NCI-H82 (cell line): ENCODE measurements around the gene IFT74.

Source experiments
- DNase-seq: peaks from one replicate; lab custom pipeline; 2025; lab: John Stamatoyannopoulos, UW

IFT74 gene

DNA sequence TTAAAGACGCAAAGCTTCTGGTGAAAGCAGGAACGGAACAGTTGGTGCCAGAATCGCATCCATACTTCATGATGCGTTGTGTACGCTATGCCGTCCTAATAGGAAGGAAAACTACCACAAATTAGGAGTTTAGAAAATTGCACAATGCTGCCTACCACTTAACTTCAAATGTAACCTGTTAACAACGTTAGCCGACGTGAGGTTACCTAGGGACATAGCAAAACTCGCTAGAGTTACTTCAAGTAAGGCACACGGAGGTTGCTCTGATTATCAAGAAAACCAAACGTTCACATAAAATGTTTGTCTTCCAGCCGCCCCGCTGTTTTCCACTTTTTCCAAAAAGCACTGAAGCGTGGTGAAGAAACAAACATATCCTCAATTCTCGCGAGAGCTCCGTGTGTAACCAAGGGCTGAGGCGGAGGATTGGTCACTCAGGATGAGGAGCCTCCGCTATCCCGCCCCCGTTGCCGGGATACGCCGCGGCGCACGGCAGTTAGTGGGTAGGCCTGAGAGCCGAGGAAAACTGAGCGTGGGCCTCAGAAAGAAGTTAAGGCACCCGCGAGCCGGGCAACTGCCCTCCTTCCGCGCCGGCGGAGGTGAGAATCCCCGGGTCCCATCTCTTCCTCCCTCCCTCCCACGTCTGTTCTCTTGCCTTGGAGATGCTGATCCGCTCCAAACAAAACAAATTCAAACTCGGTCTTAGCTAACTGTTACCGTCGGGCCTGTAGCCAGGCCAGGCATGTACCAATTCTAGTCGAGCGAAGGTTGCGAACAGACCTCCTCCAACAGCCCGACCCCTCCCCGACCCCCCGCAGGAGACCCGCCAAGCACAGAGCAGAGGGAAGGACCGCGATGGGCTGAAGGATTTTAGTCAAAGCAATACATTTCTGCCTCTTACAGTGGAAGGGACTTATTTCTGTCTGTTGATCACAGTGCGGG is at the start of gene IFT74:
IFT74 (plus strand) TSS at position 492 of the 939 bp plus-strand sequence. CDS start 5,556 bp downstream, outside the sequence.
- DNase-seq, result peak; percentile 97

DNA sequence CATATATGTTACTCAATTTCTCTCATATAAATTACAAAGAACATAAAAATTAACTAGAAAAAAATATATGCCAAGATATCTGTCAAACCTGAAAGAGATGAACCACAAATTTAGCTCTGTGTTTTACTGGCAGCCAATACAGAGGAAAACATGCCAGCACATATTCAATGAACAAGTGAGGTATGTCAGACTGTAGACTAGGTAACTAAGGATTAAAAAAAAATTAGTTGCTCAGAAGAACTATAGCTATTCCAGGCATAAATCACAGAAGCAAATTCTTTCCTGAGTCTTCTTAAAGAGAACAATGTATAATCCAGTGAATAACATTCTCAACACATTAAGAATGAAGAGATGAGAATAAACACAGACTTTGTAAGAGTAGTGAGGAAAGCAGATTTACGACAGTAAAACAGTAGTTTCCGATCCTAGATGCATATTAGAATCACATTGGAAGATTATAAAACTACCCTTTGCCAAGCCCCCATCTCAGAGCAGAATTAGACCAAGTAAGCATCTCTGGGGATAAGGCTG is 43.0 kb upstream of the IFT74 start:
- no peak for DNase-seq

DNA sequence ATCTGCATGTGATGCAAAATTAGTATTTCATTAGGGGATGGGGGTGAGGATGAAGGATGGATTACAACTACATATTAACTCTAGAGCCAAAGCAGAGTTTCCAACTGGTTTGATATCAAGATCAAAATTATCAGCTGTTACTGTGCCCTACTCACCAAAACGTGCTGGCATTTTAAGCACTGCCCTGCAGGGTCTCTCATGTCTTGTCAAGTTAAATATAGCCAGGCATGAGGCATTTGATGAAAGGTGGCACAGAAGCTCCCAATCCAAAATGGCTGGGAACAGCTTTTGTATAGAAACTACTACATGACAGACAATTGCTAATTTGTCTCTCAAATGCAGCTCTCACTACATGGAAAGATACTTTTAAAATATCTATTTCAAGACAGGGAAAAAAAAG is 36.5 kb upstream of the IFT74 start:
- no peak for DNase-seq

DNA sequence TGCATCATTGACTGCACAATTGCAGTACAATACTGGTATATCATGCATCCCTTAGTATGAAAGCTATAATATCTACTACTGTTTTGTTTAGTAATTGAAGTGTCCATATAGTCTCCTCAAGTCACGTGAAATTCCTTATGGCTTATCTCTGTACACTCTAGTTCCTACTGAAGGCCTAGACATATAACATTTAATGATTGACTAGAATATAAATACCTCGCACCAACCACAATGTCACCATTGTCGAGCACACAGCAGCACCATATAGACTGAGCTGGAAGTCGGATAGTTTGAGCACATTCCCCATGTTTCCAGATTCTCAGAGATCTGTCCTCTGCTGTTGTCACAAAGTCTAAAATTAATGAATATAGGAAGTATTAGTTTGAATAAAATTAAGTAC is 30.6 kb upstream of the IFT74 start:
- no peak for DNase-seq

DNA sequence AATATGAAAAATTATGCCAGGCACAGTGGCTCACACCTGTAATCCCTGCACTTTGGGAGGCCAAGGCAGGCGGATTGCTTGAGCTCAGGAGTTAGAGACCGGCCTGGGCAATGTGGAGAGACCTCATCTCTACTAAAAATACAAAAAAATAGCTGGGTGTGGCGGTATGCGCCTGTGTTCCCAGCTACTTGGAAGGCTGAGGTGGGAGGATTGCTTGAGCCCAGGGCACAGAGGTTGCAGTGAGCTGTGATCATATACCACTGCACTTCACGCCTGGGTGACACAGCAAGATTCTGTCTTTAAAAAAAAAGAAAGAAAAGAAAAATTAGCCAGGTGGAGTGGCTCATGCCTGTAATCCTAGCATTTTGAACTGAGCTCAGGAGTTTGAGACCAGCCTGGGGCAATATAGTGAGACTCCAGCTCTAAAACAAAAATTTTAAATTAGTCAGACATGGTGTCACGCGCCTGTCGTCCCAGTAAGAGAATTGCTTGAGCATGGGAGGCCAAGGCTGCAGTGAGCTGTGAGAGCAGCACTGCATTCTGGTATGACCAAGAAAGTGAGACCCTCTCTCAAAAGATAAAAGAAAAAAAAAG is 27.2 kb upstream of the IFT74 start:
- DNase-seq, result no peak

GRCh38 chr9:26935847-26936246 is 20.4 kb upstream of the IFT74 start:
- peak; percentile 6 for DNase-seq

GRCh38 chr9:26937816-26938371 is 18.3 kb upstream of the IFT74 start:
- DNase-seq, result no peak

- DNase-seq, result no peak
These were observed 16.1 kb upstream of the IFT74 start for GRCh38 chr9:26939955-26940711.

DNA sequence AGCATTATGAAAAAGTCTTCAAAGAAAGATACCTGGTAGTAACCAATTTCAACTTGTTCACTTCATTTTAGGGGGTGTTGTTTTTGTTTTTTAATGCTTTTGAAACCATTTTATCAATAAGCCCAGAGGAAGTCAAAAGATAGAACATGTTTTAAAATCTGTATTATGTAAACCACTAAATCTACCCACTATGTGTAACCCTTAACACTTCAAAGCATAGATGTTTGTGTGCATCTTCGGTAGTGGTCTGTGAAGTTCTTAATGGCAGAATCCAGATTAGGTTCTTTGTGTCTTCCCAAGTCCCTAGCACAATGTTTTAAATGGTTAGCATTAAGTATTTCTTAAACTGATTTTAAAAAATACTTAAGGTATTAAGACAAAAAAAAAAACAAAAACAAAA is 15.4 kb upstream of the IFT74 start:
- no peak for DNase-seq

GRCh38 chr9:26945591-26945990 is 10.6 kb upstream of the IFT74 start:
- peak; percentile 11 for DNase-seq

- DNase-seq, result peak; percentile 91
These were observed 9.2 kb upstream of the IFT74 start, which contains the start of gene PLAA for GRCh38 chr9:26946753-26947727. PLAA (minus strand) TSS chr9:26947242; CDS start chr9:26947045, 197 bp downstream.

DNA sequence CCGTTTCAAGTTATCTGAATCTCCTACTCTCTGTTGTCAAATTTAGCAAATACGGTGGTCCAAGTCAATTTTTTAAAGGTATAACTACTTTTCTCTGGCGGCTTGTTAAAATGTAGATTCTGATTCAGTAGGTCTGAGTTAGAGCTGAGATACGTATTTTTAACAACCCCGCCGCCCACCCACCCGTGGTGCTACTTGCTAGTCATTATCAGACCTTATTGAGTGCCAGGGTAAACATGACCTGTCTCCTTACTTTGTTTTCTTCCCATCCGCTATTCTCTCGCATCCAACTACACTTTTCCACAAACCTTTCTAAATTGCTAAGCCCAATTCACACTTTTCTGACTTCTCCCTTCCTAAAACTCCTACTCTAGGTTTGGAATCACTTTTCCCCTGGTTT is 8.5 kb upstream of the IFT74 start:
- peak; percentile 14 for DNase-seq

DNA sequence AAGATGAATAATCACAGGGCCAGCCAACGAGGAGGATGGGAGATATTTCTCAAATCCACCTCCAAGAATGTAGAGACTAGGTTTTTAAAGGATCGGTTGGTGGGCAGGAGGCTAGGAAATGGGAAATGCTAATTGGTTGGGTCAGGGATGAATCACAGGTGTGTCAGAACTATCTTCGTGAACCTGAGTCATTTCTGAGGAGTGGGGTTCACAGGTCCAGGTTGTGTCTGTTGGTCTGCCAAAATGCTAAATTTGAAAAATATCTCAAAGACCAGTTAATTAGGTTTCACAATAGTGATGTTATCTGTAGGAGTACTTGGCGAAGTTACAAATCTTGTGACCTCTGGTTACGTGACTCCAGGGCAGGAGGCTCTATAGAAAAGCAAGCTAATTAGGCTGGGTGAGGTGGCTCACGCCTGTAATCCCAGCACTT is 6.6 kb upstream of the IFT74 start:
- no peak for DNase-seq

- no peak for DNase-seq
These were observed 5.7 kb upstream of the IFT74 start for GRCh38 chr9:26950521-26950920.

- no peak for DNase-seq
These were observed 4.4 kb upstream of the IFT74 start for GRCh38 chr9:26951794-26952193.

DNA sequence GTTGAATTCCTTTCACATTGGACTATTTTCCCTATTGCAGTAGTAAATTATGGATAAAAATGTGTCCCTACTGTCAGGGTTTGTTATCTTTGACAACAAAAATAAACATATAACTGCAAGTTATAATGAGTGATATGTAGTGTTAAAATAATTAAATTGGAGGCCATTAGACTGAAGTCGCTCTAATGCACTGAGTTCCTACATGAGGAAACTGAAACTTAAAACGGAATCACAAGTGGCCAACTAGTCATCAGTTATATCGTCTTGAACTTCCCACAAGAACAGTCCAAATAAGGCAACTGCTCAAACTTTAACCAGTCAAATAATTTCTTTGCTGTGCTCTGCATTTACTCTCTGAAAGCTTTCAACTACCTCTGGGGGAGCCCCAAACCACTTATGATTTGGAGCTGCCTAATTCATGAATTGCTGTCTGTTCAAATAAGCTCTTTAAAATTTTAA is 2.1 kb upstream of the IFT74 start:
- DNase-seq, result no peak

GRCh38 chr9:26955222-26955903 is 849 bp upstream of the IFT74 start:
- peak; percentile 64 for DNase-seq

- DNase-seq, result peak; percentile 46
These were observed 635 bp downstream of the IFT74 start for GRCh38 chr9:26956860-26957233.

GRCh38 chr9:26971721-26972120 is 15.5 kb downstream of the IFT74 start:
- DNase-seq, result no peak

DNA sequence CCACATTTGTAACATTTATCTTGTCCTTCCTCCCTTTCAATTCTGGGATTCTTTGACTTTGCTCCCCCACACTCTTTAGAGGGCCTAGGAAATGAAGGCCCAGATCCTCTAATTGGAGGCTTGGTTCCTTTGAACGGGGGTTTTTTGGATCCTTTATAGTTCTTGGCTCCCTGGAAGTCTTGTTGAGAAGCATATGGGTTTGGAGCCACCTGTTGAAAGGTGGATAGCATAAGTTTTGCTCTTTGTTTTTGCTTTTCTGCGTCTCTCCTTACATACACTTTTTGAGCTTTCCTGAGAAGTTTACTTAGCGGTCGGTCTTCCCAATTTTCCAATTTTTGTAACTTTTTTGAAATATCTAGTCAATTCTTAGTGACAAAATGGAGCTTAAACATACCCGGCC is 17.8 kb downstream of the IFT74 start:
- DNase-seq, result no peak
